ENCODE measurements around the gene PLCB1. TPM values are rescaled to one million over a fixed set of nuclear protein-coding genes. Genes with fewer than 3 reads are reported as not detected.

PLCB1 gene
- total RNA-seq, 1 donor from 2014 or later: 16.2 TPM

DNA sequence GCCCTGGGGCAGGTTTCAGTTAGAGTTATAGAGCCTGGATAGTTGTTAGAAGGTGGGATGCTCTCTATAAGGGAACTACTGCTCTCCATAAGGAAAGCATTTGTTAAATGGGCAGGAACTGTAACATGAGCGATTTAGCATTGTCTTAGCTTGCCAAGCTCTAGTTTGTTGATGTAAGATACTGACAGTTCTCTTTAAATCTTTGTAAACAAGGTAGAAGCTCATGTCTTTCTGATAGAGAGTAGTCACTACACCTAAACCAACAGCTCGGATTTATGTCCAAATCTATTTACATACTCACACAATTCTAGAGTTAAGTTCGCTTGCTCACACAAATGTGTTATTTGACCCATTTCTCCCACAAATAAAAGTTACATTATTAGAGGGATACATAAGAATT lies 87.3 kb downstream of the PLCB1 start:
- H3K4me3 Mint-ChIP-seq (ENCODE audit: low read depth): no peak overlapping the region
- peaks cover 9% of the 10 kb centered on the region for H3K4me1 Mint-ChIP-seq (ENCODE audit: low read depth)
- TF ChIP-seq, protein P1, sequence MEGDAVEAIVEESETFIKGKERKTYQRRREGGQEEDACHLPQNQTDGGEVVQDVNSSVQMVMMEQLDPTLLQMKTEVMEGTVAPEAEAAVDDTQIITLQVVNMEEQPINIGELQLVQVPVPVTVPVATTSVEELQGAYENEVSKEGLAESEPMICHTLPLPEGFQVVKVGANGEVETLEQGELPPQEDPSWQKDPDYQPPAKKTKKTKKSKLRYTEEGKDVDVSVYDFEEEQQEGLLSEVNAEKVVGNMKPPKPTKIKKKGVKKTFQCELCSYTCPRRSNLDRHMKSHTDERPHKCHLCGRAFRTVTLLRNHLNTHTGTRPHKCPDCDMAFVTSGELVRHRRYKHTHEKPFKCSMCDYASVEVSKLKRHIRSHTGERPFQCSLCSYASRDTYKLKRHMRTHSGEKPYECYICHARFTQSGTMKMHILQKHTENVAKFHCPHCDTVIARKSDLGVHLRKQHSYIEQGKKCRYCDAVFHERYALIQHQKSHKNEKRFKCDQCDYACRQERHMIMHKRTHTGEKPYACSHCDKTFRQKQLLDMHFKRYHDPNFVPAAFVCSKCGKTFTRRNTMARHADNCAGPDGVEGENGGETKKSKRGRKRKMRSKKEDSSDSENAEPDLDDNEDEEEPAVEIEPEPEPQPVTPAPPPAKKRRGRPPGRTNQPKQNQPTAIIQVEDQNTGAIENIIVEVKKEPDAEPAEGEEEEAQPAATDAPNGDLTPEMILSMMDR (IDR thresholded peaks at IDR 0.05; ENCODE audit: unreplicated experiment): no peak
- DNase-seq (ENCODE audit: low spot score, unreplicated experiment): no peak
- peaks cover 3% of the 10 kb centered on the region for H3K36me3 Mint-ChIP-seq (ENCODE audit: insufficient read depth)
- no peaks in the 10 kb centered on the region for H3K27me3 Mint-ChIP-seq
- H3K27ac Mint-ChIP-seq: no peak overlapping the region
- peaks cover 4% of the 10 kb centered on the region for H3K9me3 Mint-ChIP-seq (ENCODE audit: low read depth)

DNA sequence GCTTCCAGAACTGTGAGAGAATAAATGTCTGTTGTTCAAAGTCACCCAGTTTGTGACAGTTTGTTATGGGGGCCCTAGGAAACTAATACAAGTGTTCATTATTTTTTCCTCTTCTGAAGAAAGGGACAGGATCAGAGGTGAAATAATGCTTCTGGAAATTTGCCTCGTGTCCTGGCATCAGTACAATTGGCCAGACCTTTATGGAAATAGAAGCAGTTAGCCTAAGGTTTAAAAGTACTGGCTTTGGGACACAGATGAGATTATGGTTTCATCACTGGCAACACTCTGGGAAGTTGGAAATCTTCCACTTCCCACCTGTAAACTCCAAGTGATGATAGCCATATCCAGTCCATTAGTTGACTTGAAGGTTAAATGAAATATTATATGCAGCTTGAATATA lies 88.7 kb downstream of the PLCB1 start:
- Mint-ChIP-seq H3K9me3 (ENCODE audit: low read depth) (peaks cover 4% of the 10 kb centered on the region), H3K4me1 (ENCODE audit: low read depth) (peaks cover 5% of the 10 kb centered on the region), H3K27ac (no peak overlapping the region), H3K36me3 (ENCODE audit: insufficient read depth) (peaks cover 3% of the 10 kb centered on the region), H3K27me3 (no peaks in the 10 kb centered on the region), H3K4me3 (ENCODE audit: low read depth) (no peak overlapping the region)
- TF ChIP-seq, protein P1 (IDR thresholded peaks at IDR 0.05; ENCODE audit: unreplicated experiment): no peak
- no peak for DNase-seq (ENCODE audit: low spot score, unreplicated experiment)

DNA sequence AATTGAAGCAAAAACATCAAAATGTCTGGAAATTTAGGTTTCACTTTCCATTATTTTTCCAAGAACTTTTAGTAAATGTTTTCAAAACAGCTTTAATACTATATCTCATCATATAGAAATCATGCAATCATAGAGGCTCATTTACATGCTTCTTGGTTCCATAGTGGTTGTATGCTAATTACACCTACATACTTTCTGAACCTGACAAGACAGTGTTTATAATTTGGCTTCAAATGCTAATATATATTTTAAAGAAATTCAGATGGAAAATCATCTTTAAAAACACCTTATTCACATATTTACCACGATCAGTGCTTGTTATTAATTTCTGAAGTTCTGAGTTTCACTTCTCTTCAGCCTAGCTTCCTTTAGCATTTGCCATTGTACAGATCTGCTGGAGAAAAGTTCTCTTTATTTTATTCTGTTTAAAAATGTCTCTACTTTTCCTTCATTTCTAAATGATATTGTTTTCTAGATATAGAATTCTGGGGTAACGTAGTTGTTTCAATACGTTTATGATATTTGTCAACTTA lies 89.9 kb downstream of the PLCB1 start:
- peaks cover 3% of the 10 kb centered on the region for H3K36me3 Mint-ChIP-seq (ENCODE audit: insufficient read depth)
- H3K4me3 Mint-ChIP-seq (ENCODE audit: low read depth): no peak overlapping the region

DNA sequence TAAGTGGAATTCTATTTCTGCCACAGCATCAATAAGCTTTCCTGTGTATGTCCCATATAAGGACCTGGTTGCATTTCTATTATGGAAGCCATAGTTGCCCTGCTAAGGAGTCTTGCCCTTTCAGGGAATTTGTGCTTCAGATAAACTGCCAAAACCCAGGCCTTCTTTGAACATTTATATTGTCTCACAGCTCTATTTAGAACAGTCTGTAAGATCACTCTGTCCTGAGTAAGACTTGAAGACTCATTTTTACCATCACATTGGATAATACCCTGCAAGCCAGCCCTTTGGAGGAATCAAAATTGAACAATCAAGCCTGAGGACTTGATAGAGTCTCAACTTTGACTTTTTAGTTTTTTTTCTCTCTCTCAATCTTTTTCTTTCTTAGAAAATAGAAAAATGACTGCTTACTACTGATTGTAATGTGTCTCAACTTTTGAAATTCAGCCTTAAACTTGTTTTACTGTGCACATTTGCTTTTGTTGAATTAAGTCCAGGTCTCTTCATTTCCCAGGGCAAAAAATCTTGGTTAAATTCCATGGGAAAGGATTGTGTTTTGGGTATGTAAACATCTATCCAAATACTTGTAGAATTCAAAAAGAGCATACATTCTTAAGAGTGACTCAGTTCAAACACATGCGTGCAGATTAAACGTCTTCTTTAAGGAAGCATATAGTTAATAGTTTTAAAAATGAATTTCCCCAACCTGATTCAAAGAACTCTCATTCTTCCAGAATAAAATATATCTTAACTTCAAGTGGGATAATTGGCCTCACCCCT lies 91.2 kb downstream of the PLCB1 start:
- TF ChIP-seq, protein P1 (IDR thresholded peaks at IDR 0.05; ENCODE audit: unreplicated experiment): no peak
- H3K27me3 Mint-ChIP-seq: no peaks in the 10 kb centered on the region
- no peak overlapping the region for H3K27ac Mint-ChIP-seq
- H3K36me3 Mint-ChIP-seq (ENCODE audit: insufficient read depth): peaks cover 1% of the 10 kb centered on the region
- H3K9me3 Mint-ChIP-seq (ENCODE audit: low read depth): no peaks in the 10 kb centered on the region
- H3K4me3 Mint-ChIP-seq (ENCODE audit: low read depth): no peak overlapping the region
- peaks cover 16% of the 10 kb centered on the region for H3K4me1 Mint-ChIP-seq (ENCODE audit: low read depth)
- no peak for DNase-seq (ENCODE audit: low spot score, unreplicated experiment)

More for the DNA sequence above, 89.9 kb downstream of the PLCB1 start:
- no peak overlapping the region for H3K27ac Mint-ChIP-seq
- peaks cover 11% of the 10 kb centered on the region for H3K4me1 Mint-ChIP-seq (ENCODE audit: low read depth)
- DNase-seq (ENCODE audit: low spot score, unreplicated experiment): no peak
- no peaks in the 10 kb centered on the region for H3K27me3 Mint-ChIP-seq
- TF ChIP-seq, protein P1 (IDR thresholded peaks at IDR 0.05; ENCODE audit: unreplicated experiment): no peak
- peaks cover 4% of the 10 kb centered on the region for H3K9me3 Mint-ChIP-seq (ENCODE audit: low read depth)

DNA sequence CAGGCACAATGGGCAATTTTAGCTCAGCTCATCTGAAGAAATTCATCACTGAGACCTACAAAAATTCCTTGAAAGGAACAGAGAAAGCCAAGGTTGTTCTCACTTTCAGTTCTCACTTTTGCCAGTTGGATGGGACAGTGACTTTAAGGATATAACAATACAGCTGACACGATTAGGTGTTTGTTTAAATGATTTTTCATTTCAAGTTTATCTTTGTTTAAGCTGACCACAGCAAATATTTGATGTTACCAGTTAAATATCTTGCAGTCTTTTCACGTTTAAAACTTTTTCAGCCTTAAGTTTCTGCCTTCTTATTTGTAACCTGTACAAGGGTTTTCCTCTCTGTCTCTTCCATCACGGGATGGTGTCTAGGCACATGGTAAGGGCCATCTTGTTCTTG lies 93.6 kb downstream of the PLCB1 start:
- Mint-ChIP-seq H3K27me3 (no peaks in the 10 kb centered on the region), H3K4me3 (ENCODE audit: low read depth) (no peak overlapping the region), H3K4me1 (ENCODE audit: low read depth) (peaks cover 23% of the 10 kb centered on the region), H3K27ac (no peak overlapping the region), H3K9me3 (ENCODE audit: low read depth) (no peaks in the 10 kb centered on the region), H3K36me3 (ENCODE audit: insufficient read depth) (peaks cover 1% of the 10 kb centered on the region)
- DNase-seq (ENCODE audit: low spot score, unreplicated experiment): no peak
- TF ChIP-seq, protein P1 (IDR thresholded peaks at IDR 0.05; ENCODE audit: unreplicated experiment): no peak

All from progenitor cell of endocrine pancreas (in vitro differentiated cells).